ENCODE data around the gene GP1BA. TPM values are rescaled to one million over a fixed set of nuclear protein-coding genes. Genes with fewer than 3 reads are reported as not detected.

The GP1BA gene
- not detected for total RNA-seq

- peaks cover 7% of the 10 kb centered on the region for H3K36me3 ChIP-seq
- peaks cover 0 to 9% of the 10 kb centered on the region in 2 donors for H3K4me1 ChIP-seq (ENCODE audit: control insufficient read depth in 1 of 2, low read depth in 2 of 2)
- no peak for ATAC-seq (ENCODE audit: insufficient number of reproducible peaks, low FRiP score, low read depth)
- H3K4me3 ChIP-seq: no peak within 1 kb of the TSS
- DNase-seq (ENCODE audit: low spot score): no peak
- no peaks in the 10 kb centered on the region for H3K27me3 ChIP-seq (replicated peaks; ENCODE audit: insufficient read depth)
- no peak within 1 kb of the TSS for H3K27ac ChIP-seq
- no peak for TF ChIP-seq CTCF (IDR thresholded peaks at IDR 0.05)
- no peaks in the 10 kb centered on the region for H3K9me3 ChIP-seq
Observed at GRCh38 chr17:4931963-4932362, at the start of gene GP1BA. Gene GP1BA, plus strand, starts transcription at chr17:4932277. Its CDS starts 328 bp downstream, at chr17:4932605.

GRCh38 chr17:4884489-4884888, 47.6 kb upstream of the GP1BA start:
- no peaks in the 10 kb centered on the region for H3K9me3 ChIP-seq
- H3K27me3 ChIP-seq (replicated peaks; ENCODE audit: insufficient read depth): no peaks in the 10 kb centered on the region
- H3K4me1 ChIP-seq (ENCODE audit: control insufficient read depth in 1 of 2, low read depth in 2 of 2): no peaks in the 10 kb centered on the region
- no peak for ATAC-seq (ENCODE audit: insufficient number of reproducible peaks, low FRiP score, low read depth)
- H3K36me3 ChIP-seq: peaks cover 29% of the 10 kb centered on the region
- no peak for DNase-seq (ENCODE audit: low spot score)
- no peak overlapping the region for H3K4me3 ChIP-seq
- no peak for TF ChIP-seq CTCF (IDR thresholded peaks at IDR 0.05)
- H3K27ac ChIP-seq: no peak overlapping the region

- no peak for TF ChIP-seq CTCF (IDR thresholded peaks at IDR 0.05)
- no peaks in the 10 kb centered on the region for H3K27me3 ChIP-seq (replicated peaks; ENCODE audit: insufficient read depth)
- DNase-seq (ENCODE audit: low spot score) (no peak), ATAC-seq (ENCODE audit: insufficient number of reproducible peaks, low FRiP score, low read depth) (no peak)
- H3K4me3 ChIP-seq: no peak overlapping the region
- no peaks in the 10 kb centered on the region for H3K4me1 ChIP-seq (ENCODE audit: control insufficient read depth in 1 of 2, low read depth in 2 of 2)
- no peaks in the 10 kb centered on the region for H3K9me3 ChIP-seq
- H3K27ac ChIP-seq: no peak overlapping the region
- peaks cover 50% of the 10 kb centered on the region for H3K36me3 ChIP-seq
Observed at GRCh38 chr17:4886830-4887229, 45.2 kb upstream of the GP1BA start.

- H3K4me3 ChIP-seq: no peak overlapping the region
- TF ChIP-seq CTCF (IDR thresholded peaks at IDR 0.05): no peak
- no peaks in the 10 kb centered on the region for H3K9me3 ChIP-seq
- DNase-seq (ENCODE audit: low spot score) (no peak), ATAC-seq (ENCODE audit: insufficient number of reproducible peaks, low FRiP score, low read depth) (no peak)
- H3K4me1 ChIP-seq (ENCODE audit: control insufficient read depth in 1 of 2, low read depth in 2 of 2): no peaks in the 10 kb centered on the region
- H3K36me3 ChIP-seq: peaks cover 56% of the 10 kb centered on the region
- no peaks in the 10 kb centered on the region for H3K27me3 ChIP-seq (replicated peaks; ENCODE audit: insufficient read depth)
- H3K27ac ChIP-seq: no peak overlapping the region
Observed at GRCh38 chr17:4887581-4887980, 44.5 kb upstream of the GP1BA start.

GRCh38 chr17:4891411-4892410, 40.4 kb upstream of the GP1BA start:
- Histone ChIP-seq H3K4me3 (no peak overlapping the region), H3K4me1 (ENCODE audit: control insufficient read depth in 1 of 2, low read depth in 2 of 2) (no peaks in the 10 kb centered on the region), H3K9me3 (no peaks in the 10 kb centered on the region), H3K27me3 (replicated peaks; ENCODE audit: insufficient read depth) (no peaks in the 10 kb centered on the region), H3K36me3 (peaks cover 68% of the 10 kb centered on the region), H3K27ac (no peak overlapping the region)
- ATAC-seq (ENCODE audit: insufficient number of reproducible peaks, low FRiP score, low read depth): no peak
- DNase-seq (ENCODE audit: low spot score): no peak
- no peak for TF ChIP-seq CTCF (IDR thresholded peaks at IDR 0.05)

Measured in thoracic aorta (tissue), 2 donors.